Measurements from ENCODE around the gene HFE.
A peak's percentile ranks its signal among the peaks of the same experiment; 100 is the strongest.
"Not testable (repeated sequence)": the region's sequence is repeated elsewhere in the genome, so short reads cannot be mapped to it uniquely, and the experiment has no call there.

HFE gene, protein sequence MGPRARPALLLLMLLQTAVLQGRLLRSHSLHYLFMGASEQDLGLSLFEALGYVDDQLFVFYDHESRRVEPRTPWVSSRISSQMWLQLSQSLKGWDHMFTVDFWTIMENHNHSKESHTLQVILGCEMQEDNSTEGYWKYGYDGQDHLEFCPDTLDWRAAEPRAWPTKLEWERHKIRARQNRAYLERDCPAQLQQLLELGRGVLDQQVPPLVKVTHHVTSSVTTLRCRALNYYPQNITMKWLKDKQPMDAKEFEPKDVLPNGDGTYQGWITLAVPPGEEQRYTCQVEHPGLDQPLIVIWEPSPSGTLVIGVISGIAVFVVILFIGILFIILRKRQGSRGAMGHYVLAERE

GRCh38 chr6:26087284-26088115, at the start of gene HFE:
Gene HFE, plus strand, starts transcription at chr6:26087429. Its CDS starts 12 bp downstream, at chr6:26087441.
- DNase-seq = peak; percentile 34

- no peak for DNase-seq
Measured at GRCh38 chr6:26041946-26042345, 45.3 kb upstream of the HFE start.

GRCh38 chr6:26043384-26044139, 43.7 kb upstream of the HFE start:
- DNase-seq = peak; percentile 87

DNA sequence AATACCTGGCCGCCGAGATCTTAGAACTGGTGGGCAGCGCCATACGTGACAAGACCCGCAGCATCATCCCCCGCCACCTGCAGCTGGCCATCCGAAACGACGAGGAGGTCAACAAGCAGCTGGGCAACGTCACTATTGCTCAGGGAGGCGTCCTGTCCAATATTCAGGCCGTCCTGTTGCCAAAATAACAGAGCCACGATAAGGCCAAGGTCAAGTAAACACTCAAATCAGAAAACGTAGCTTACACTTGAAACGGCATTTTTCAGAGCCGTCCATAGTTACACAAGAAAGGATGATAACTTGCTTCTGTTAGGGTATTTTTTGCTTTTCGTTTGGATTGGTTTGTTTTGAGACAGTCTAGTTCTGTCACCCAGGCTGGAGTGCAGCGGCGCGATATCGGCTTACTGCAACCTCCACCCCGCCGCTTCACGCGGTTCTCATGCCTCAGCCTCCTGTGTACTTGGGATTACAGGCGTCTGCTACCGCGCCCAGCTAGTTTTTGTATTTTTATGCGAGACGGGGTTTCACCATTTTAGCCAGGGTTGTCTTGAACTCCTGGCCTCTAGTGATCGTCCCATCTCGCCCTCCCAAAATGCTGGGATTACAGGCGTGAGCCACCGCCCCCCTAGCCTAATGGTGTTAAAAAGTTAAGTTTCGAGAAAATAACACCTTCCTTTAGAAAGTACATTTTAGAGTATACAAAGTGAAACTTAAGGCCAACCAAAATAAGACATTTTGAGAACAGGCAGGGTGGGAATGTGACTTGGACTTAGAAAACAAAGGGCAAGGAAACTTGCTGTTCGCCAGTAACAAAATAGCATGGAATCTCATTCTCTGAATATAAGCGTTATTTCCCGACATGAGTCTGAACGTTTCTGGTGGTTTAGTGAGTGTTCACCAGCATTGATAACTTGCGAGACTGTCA, 42.8 kb upstream of the HFE start:
- no peak for DNase-seq

- DNase-seq = peak; percentile 86
Measured at GRCh38 chr6:26045065-26045927, 41.9 kb upstream of the HFE start.

DNA sequence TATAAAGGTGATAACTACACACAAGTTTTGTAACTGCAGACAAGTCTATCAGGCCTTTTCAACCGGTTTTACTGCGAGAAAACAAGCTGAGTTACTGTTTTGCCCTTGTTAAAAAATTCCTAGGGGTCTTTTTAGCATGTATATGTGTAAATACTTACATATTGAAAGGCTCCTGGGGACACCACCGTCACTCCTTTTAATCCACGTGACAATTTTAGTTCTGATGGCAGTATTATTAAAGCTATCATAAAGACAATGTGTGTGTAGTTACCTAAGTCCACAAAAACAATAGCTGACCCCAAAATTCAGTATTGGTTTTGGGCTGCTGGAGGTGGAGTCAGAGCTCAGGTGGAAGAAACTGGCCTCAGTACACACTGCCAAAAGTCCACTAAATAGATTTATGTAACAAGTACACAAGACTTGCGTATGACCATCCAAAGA, 41.3 kb upstream of the HFE start:
- DNase-seq = no peak

DNA sequence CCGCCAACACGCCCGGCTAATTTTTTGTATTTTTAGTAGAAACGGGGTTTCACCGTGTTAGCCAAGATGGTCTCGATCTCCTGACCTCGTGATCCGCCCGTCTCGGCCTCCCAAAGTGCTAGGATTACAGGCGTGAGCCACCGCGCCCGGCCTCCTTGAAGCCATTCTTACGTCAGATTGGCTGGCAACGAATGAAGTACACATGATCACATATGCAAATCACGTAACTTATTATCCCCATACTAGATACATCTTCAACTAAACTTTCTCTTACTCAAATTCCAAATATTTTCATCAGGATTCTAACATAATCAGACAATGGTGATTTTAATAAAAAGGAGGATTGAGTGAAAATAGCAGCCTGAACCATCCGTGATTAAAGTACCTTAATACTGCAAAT, 39.9 kb upstream of the HFE start:
- not testable (repeated sequence) for DNase-seq

DNA sequence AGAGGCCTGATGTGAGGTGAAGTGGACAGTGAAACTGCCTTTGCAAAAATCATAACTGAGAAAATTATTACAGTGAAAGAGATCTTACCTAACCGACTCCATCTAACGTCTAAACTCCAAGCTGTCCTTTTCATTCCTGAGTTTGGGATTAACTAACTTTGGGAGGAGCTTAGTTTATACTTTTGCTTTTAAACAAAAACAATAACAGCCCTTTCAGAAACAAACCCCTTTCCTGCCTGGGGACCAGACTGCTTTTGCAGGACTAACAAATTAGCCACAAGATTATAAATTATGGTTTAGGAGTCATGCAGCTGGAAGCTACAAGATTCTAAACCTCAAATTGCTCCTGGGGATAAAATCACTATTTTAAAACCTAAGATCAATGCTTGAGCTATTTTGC, 38.6 kb upstream of the HFE start:
- no peak for DNase-seq

- no peak for DNase-seq
Measured at GRCh38 chr6:26051665-26052310, 35.4 kb upstream of the HFE start.

GRCh38 chr6:26052762-26053250, 34.4 kb upstream of the HFE start:
- DNase-seq = not testable (repeated sequence)

DNA sequence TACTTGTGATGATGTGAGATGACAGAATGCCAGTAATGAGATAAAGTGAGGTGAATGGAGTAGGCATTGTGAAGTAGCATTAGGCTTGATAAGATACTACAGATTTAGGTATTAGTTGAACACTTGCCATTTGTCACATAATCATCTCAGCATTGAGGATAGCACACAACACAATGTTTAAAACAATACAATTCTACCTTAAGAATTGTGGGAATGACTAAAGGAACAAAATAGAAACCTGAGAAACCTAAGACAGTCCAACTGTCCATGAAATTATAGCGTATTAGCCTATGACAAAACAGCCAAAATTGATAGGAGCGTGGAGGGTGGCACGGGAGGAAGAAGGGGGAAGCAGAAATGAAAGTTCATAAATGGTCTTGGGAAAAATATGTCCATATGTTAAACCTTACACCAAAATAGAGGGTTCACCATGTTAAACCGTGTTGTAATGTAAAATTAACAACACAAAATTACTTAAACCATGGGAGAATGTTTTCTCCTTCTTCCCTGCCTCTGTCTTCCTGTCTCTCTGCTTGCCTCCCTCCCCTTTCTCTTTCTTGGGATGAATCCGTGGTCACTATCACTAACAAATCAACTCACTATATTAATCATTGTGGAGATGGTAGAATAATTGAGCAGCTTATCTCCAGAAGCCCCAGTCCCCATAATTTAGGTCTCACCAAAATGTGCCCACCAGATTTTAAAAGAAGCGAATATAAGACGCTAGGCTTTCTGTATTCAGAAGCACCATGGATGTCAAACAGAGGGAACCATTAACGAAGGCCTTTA, 33.0 kb upstream of the HFE start:
- no peak for DNase-seq

- peak; percentile 84 for DNase-seq
Measured at GRCh38 chr6:26054781-26055718, 32.2 kb upstream of the HFE start.

DNA sequence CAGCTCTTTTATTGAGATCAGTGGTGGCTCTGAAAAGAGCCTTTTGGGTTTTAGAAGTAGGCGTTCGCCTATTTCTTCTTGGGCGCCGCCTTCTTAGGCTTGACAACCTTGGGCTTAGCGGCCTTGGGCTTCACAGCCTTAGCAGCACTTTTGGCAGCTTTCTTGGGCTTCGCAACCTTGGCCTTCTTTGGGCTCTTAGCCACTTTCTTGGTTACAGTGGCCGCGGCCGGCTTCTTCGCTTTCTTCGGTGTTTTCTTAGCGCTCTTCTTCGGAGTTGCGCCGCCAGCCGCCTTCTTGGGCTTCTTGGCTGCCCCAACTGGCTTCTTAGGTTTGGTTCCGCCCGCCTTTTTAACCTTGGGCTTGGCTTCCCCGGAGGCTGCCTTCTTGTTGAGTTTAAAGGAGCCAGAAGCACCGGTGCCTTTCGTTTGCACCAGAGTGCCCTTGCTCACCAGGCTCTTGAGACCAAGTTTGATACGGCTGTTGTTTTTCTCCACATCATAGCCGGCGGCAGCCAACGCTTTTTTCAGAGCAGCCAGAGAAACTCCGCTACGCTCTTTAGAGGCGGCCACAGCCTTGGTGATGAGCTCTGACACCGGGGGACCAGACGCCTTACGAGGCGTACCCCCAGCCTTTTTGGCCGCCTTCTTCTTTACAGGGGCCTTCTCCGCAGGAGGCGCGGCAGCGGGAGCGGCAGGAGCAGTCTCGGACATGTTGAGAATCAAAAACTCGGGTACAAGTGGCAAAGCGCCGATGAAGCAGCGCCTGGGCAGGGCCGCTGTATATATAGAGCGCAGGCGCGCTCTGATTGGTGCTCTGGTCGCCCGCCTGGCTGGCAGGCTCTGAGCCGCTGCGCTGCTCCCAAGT, 31.3 kb upstream of the HFE start:
- peak; percentile 91 for DNase-seq

DNA sequence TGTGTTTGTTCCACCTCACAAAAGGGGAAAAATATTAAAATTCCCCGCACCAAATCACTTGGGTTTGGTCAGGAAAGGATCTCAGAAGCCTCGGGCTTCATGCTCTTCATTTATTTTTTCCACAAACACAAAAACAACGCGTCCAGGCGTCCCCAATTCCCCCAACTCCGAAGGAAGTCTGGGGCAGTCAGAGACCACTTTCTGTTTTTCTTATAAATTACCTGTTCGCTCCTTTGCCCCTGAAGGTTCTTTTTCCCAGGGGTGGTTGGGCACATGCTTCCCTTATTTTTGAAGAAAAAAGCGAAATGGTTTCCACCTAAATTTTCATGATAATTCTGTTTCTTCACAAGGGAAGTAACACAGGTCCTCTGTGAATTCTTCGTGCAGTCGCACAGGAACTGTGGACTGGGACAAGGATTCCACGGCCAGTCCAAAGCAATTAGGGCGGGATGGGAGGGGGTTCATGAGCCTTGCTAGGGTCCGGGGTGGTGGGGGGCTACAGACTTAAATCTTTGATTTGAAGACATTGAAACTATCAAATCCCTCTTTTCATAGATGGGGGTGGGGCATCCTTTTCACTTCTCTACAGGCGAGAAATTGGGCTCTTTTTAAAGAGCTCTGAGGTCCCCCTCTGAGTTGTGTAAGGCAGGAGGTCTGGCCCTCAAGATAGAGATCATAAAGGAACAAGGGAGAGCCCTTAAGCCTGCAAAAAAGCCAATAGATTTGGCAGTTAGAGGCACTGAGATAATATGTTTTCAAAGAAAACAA, 30.5 kb upstream of the HFE start:
- no peak for DNase-seq

GRCh38 chr6:26057899-26058298, 29.3 kb upstream of the HFE start:
- DNase-seq = no peak

- not testable (repeated sequence) for DNase-seq
Measured at GRCh38 chr6:26058477-26059033, 28.7 kb upstream of the HFE start.
